ENCODE results near the gene VSIG10. TPM values are rescaled to one million over a fixed set of nuclear protein-coding genes. Genes with fewer than 3 reads are reported as not detected.

VSIG10 gene
- total and polyA plus RNA-seq, 7 donors: 4.8 to 13.9 (median 10.7) TPM

DNA sequence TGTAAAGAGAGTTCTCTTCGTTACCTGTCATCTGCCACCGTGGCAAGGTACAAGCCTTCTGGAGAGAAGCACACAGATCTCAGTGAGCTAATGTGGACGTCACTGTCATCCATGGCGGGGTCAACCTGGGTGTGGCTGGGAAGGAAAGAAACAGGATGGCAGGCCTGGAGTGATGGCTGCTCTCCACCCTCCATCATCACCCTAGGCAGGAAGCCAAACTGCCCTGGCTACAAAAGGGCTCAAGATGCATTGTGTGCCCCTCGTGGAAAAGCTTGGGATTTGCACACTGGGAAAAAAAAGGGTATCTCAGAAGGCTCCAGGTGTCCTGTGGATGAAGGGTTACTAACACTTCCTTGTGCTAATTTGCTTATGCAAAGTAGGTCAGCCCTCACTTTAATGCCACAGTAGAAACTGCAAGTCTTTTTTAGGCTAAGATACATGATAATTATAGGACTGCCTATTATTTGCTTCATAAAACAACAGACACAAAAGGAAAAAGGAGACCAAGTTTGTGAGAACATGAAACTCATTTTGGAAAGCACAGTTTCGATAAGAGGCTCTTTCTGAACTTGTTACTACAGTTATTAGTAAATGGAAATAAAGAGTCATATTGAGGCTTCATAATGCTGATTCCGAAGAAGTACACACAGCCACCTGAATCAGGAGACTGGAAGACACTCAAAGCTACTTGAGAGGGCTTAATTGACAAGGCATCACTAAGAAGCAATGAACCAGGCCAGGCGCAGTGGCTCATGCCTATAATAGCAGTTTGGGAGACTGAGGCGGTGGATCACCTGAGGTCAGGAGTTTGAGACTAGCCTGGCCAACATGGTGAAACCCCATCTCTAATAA lies 68.4 kb downstream of the VSIG10 start:
- Histone ChIP-seq H3K9me3 (no peaks in the 10 kb centered on the region), H3K36me3 (ENCODE audit: insufficient read depth in 1 of 2, low read depth in 1 of 2) (peaks cover 13 to 100% of the 10 kb centered on the region in 2 donors), H3K27ac (no peak overlapping the region), H3K4me1 (no peaks in the 10 kb centered on the region), H3K4me3 (no peak overlapping the region), H3K27me3 (ENCODE audit: insufficient read depth in 3 of 3, low read length in 2 of 3) (no peaks in the 10 kb centered on the region)
- no peak for TF ChIP-seq CTCF (IDR thresholded peaks at IDR 0.05)
- no peak for DNase-seq
- intact Hi-C loops (cut with DNase I): loop anchor here in 1 of 2 donors (10.0 kb wide), 1 partner anchor 161 kb away; no protein-coding TSS in a partner anchor
- ATAC-seq: peak in 2 of 4 donors; percentile 17 to 32
- WGBS, 3 donors: 80 to 81% (median 81%) methylated on average over 9 of the region's 9 CpGs

DNA sequence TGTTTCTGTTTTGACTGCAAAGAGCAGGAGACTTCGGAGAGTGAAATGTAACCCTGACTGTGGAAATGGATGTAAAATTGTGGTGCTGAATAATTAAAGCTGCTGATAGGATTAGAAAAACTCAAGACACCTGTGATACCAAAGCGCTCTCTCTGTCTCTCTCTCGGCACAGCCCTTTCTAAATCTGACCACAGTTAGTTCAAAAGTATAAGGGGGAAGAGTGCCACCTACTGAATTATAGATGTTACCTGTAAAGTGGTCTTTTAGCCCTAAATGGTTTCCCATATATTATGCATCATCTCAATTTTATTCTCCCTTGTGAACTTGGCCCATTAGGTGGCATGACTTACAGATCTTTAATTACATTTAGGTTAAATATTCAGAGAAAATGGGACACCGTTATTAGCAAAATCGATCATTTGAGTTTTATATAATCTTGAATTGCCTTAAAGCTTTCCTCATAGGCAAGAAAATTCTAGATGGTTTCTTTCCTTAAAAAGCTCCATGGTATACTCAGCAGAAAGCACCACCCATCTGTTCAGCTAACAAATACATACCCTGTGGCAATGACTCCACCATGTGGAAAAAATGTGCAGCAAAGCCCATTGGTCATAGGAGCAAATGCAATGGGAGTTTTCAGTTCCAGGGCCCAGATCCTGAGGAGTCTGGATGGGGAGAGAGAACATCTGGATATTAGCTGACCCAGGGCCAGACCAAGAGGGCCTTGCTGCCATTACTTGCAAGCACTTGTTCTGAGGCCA lies 69.2 kb downstream of the VSIG10 start:
- Histone ChIP-seq H3K4me3 (no peak overlapping the region), H3K9me3 (no peaks in the 10 kb centered on the region), H3K4me1 (no peaks in the 10 kb centered on the region), H3K36me3 (ENCODE audit: insufficient read depth in 1 of 2, low read depth in 1 of 2) (peaks cover 13 to 99% of the 10 kb centered on the region in 2 donors), H3K27me3 (ENCODE audit: insufficient read depth in 3 of 3, low read length in 2 of 3) (no peaks in the 10 kb centered on the region), H3K27ac (no peak overlapping the region)
- intact Hi-C loops (cut with DNase I): loop anchor here (5.0 to 10.0 kb wide), 2 partner anchors 157 to 160 kb away; no protein-coding TSS in a partner anchor
- TF ChIP-seq CTCF (IDR thresholded peaks at IDR 0.05): peak; percentile 36
- 93 to 94% (median 94%) methylated on average over 5 of the region's 5 CpGs for WGBS, 3 donors
- no peak for DNase-seq
- peak in 3 of 4 donors; percentile 43 to 76 (median 67) for ATAC-seq

DNA sequence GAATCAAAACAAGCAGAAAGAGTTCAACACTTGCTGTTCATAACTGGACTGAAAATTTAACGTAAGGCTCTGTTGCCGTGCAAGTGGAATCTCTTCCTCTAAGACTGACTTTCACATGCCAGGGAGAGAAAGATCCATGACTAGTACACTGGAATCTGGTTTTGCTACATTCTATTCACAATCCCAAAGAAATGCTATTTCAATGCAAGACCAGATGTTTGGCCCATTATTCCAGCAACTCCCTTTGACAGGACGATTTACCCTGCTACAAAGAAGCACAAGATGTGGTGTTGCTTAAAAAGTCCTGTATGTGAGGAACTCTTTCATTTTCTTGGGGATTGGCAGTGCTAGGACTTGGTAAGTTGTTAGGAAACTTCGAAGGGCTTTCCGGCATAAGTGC lies 69.9 kb downstream of the VSIG10 start:
- TF ChIP-seq CTCF (IDR thresholded peaks at IDR 0.05): no peak
- no peak for DNase-seq
- intact Hi-C loops (cut with DNase I): loop anchor here (5.0 to 10.0 kb wide), 2 partner anchors 157 to 159 kb away; no protein-coding TSS in a partner anchor
- Histone ChIP-seq H3K27ac (no peak overlapping the region), H3K36me3 (ENCODE audit: insufficient read depth in 1 of 2, low read depth in 1 of 2) (peaks cover 13 to 98% of the 10 kb centered on the region in 2 donors), H3K27me3 (ENCODE audit: insufficient read depth in 3 of 3, low read length in 2 of 3) (no peaks in the 10 kb centered on the region), H3K4me1 (no peaks in the 10 kb centered on the region), H3K4me3 (no peak overlapping the region), H3K9me3 (no peaks in the 10 kb centered on the region)
- WGBS, 3 donors: 86 to 91% (median 88%) methylated on average over 5 of the region's 5 CpGs
- ATAC-seq: no peak

DNA sequence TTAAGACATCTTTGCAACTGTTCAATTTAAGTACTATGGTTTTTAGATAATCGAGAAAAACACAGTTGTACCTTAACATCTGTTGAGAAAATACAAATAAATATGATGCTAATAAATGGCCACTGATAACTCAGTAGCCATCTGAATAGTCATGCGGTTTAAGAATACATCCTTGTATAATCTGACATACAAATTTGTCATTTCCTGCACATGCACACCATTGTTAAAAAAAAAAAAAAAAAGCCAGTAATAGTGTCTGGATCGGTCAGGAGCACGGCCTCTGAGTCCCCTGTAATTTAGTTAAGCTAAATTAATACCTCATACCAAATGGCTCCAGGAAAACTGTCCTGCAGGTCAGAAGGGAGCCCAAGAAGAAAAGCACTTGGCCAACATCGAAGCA lies 70.5 kb downstream of the VSIG10 start:
- intact Hi-C loops (cut with DNase I): loop anchor here (5.0 to 10.0 kb wide), 2 partner anchors 156 to 159 kb away; no protein-coding TSS in a partner anchor
- H3K36me3 ChIP-seq (ENCODE audit: insufficient read depth in 1 of 2, low read depth in 1 of 2): peaks cover 13 to 97% of the 10 kb centered on the region in 2 donors
- WGBS, 3 donors: 80 to 90% (median 83%) methylated on average over 5 of the region's 5 CpGs
- no peaks in the 10 kb centered on the region for H3K4me1 ChIP-seq
- no peaks in the 10 kb centered on the region for H3K9me3 ChIP-seq
- H3K4me3 ChIP-seq: no peak overlapping the region
- no peak for TF ChIP-seq CTCF (IDR thresholded peaks at IDR 0.05)
- no peak overlapping the region for H3K27ac ChIP-seq
- DNase-seq (no peak), ATAC-seq (no peak)
- H3K27me3 ChIP-seq (ENCODE audit: insufficient read depth in 3 of 3, low read length in 2 of 3): no peaks in the 10 kb centered on the region

All from psoas muscle (tissue), 8 donors.